ENCODE results near the gene FHIT.

DNA sequence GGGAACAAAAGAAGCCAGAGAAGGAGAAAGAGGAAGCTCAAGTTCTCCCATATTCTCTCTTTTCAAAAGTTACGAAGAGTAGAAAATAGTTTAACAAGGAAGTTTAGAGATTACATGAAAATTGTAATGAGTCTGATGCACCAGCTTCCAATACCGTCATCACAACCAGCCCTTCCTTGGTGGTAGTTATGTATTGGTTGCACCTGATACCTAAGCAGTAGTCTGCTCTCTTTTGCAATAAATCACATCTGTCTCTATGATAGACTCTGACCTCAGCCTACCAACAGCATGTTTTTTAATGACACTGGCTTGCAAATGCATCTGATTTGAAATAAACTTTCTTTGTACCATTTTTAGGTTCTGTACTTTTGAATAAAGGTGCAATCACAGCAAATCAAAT, 575.8 kb downstream of the FHIT start:
- TF ChIP-seq GATA2 (IDR thresholded peaks at IDR 0.05; ENCODE audit: low read depth, low read length) = no peak
- no peak for TF ChIP-seq GATA3 (IDR thresholded peaks at IDR 0.05; ENCODE audit: low read depth, low read length)

Measured in SH-SY5Y (cell line).